Muscle of back (tissue), 11 donors: ENCODE measurements around the gene GSS. TPM values are rescaled to one million over a fixed set of nuclear protein-coding genes. Genes with fewer than 3 reads are reported as not detected.

Source experiments
- DNase-seq, 3 donors: peaks; one replicate each; pipeline versions ENCODE4 v3.0.0 to v3.0.0-alpha.2; 2013
- polyA plus RNA-seq, 10 donors: library from polyadenylated mRNA; unstranded; fragments of 120-200 nt; gene quantifications; one replicate each; pipeline ENCODE4 v1.2.1, GENCODE V29; 2013; ENCODE audit not compliant: insufficient read length in 10 of 10

The GSS gene
- polyA plus RNA-seq, 10 donors, result 22.5 to 34.4 (median 28.2) TPM

- DNase-seq, result no peak
Observed at GRCh38 chr20:34979366-34980153, 24.0 kb upstream of the GSS start.

GRCh38 chr20:34978092-34978744 is 22.6 kb upstream of the GSS start:
- no peak for DNase-seq

GRCh38 chr20:34977365-34978091 is 21.9 kb upstream of the GSS start:
- DNase-seq, result no peak

- no peak for DNase-seq
Observed at GRCh38 chr20:34976286-34976685, 20.7 kb upstream of the GSS start.

- no peak for DNase-seq
Observed at GRCh38 chr20:34974246-34974645, 18.6 kb upstream of the GSS start.

- no peak for DNase-seq
Observed at GRCh38 chr20:34971561-34972235, 16.1 kb upstream of the GSS start.

GRCh38 chr20:34970846-34971560 is 15.4 kb upstream of the GSS start:
- no peak for DNase-seq

- no peak for DNase-seq
Observed at GRCh38 chr20:34970193-34970840, 14.7 kb upstream of the GSS start.

- DNase-seq, result no peak
Observed at GRCh38 chr20:34968042-34968775, 12.6 kb upstream of the GSS start.

GRCh38 chr20:34967421-34967820 is 11.8 kb upstream of the GSS start:
- DNase-seq, result no peak

- DNase-seq, result no peak
Observed at GRCh38 chr20:34965051-34965450, 9.4 kb upstream of the GSS start.

- no peak for DNase-seq
Observed at GRCh38 chr20:34964486-34964885, 8.9 kb upstream of the GSS start.

GRCh38 chr20:34956751-34957472 is 1.3 kb upstream of the GSS start:
- DNase-seq, result peak in 1 of 3 donors; percentile 32

GRCh38 chr20:34956041-34956458 is 444 bp upstream of the GSS start:
- no peak for DNase-seq

- peak in 2 of 3 donors; percentile 47 for DNase-seq
Observed at GRCh38 chr20:34954904-34955230, 739 bp downstream of the GSS start.

- DNase-seq, result no peak
Observed at GRCh38 chr20:34953960-34954359, 1.6 kb downstream of the GSS start.

- peak in 1 of 3 donors; percentile 51 for DNase-seq
Observed at GRCh38 chr20:34952671-34953070, 2.9 kb downstream of the GSS start.

- no peak for DNase-seq
Observed at GRCh38 chr20:34951652-34952051, 4.0 kb downstream of the GSS start.

- DNase-seq, result no peak
Observed at GRCh38 chr20:34951252-34951651, 4.4 kb downstream of the GSS start.

- DNase-seq, result no peak
Observed at GRCh38 chr20:34949120-34949519, 6.5 kb downstream of the GSS start.
